Testis (tissue), 3 donors: ENCODE measurements around the gene ANKRD17. TPM values are rescaled to one million over a fixed set of nuclear protein-coding genes. Genes with fewer than 3 reads are reported as not detected.
A peak's percentile ranks its signal among the peaks of the same experiment; 100 is the strongest.

Experiments used
- DNase-seq: peaks from one replicate; pipeline ENCODE4 v3.0.0-alpha.2; 2019
- H3K27ac ChIP-seq, 2 donors: fragments of 200-600 bp; sonication (generic); one replicate each; pipeline ENCODE4 v1.5.1; 2019
- H3K27me3 ChIP-seq: fragments of 200-600 bp; sonication (generic); one replicate; pipeline ENCODE4 v1.5.1; 2019
- H3K36me3 ChIP-seq: fragments of 200-600 bp; sonication (generic); one replicate; pipeline ENCODE4 v1.5.1; 2017; ENCODE audit warnings: low read depth; ENCODE audit errors: missing control alignments
- H3K4me1 ChIP-seq: fragments of 200-600 bp; sonication (generic); one replicate; pipeline ENCODE4 v1.5.1; 2019
- H3K4me3 ChIP-seq, 2 donors: fragments of 200-600 bp; sonication (generic); one replicate each; pipeline ENCODE4 v1.5.1; 2017 to 2019
- H3K9me3 ChIP-seq: fragments of 200-600 bp; sonication (generic); one replicate; pipeline ENCODE4 v1.5.1; 2017
- POLR2A ChIP-seq: fragments of 450-650 bp; IDR thresholded peaks from one replicate; pipeline ENCODE4 v1.6.1; 2017; ENCODE audit warnings: antibody characterized with exemption, mild to moderate bottlenecking, moderate library complexity
- WGBS, 2 donors: methylation state at CpG; one replicate each; pipeline ENCODE4 v1.1.5; 2018; 5-methylcytosine and 5-hydroxymethylcytosine counted together
- intact Hi-C: fragments of 100-400 bp; cut with DNase I; formaldehyde crosslinking; loops from one replicate; pipeline ENCODE4 v1.15.1; 2023; ENCODE audit warnings: low total_unique reads
- polyA plus RNA-seq: library from polyadenylated mRNA; stranded (reverse); fragments of 350-450 nt; fragmentation: Illumina TruSeq; extraction: RNeasy Lipid Tissue Mini Kit (QIAGEN cat#74804); gene quantifications from one replicate; pipeline ENCODE4 v1.2.3, GENCODE V29; 2014; ENCODE audit warnings: low read depth, low replicate concordance; ENCODE audit not compliant: insufficient read depth
- total RNA-seq, 2 donors: library from RNA; depleted of rRNA; stranded (reverse); fragments of >200 nt; gene quantifications; one replicate each; pipeline ENCODE4 v1.2.3, GENCODE V29; 2016
- TF ChIP-seq, protein P1 (sequence below), 3 experiments: fragments of 450-650 bp in 2 of 3; fragments of 200-600 bp in 1 of 3; sonication (generic) in 1 of 3; IDR thresholded peaks; one replicate each; pipeline ENCODE4 v1.5.1; 2016 to 2019; ENCODE audit warnings: antibody characterized with exemption in 3 of 3, mild to moderate bottlenecking in 2 of 3, moderate library complexity in 1 of 3

ANKRD17 gene
- total and polyA plus RNA-seq, 3 donors from 2014 or later, result 26.9 to 78.3 (median 68.9) TPM

DNA sequence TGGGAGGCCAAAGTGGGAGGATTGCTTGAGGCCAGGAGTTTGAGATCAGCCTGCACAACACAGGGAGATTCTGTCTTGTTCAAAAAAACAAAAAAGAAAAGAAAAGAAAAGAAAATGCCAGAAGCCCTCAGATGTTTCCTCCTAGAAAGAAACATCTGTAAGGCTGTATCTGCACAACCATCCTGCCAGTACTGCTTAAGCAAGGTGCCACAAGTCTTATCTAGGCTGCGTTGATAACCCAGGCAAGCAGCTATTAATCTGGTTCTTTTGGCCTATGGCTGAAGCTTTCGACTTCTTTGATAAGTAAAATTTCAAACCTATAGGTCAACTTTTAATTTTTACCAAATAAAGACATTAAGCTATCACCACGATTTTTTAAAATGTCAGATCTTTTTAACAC, 192.2 kb downstream of the ANKRD17 start:
- Histone ChIP-seq H3K27ac (no peak overlapping the region), H3K27me3 (no peaks in the 10 kb centered on the region), H3K4me1 (peaks cover 20% of the 10 kb centered on the region), H3K4me3 (no peak overlapping the region), H3K9me3 (no peaks in the 10 kb centered on the region), H3K36me3 (no peaks in the 10 kb centered on the region)
- TF ChIP-seq POLR2A, result no peak
- TF ChIP-seq, protein P1, sequence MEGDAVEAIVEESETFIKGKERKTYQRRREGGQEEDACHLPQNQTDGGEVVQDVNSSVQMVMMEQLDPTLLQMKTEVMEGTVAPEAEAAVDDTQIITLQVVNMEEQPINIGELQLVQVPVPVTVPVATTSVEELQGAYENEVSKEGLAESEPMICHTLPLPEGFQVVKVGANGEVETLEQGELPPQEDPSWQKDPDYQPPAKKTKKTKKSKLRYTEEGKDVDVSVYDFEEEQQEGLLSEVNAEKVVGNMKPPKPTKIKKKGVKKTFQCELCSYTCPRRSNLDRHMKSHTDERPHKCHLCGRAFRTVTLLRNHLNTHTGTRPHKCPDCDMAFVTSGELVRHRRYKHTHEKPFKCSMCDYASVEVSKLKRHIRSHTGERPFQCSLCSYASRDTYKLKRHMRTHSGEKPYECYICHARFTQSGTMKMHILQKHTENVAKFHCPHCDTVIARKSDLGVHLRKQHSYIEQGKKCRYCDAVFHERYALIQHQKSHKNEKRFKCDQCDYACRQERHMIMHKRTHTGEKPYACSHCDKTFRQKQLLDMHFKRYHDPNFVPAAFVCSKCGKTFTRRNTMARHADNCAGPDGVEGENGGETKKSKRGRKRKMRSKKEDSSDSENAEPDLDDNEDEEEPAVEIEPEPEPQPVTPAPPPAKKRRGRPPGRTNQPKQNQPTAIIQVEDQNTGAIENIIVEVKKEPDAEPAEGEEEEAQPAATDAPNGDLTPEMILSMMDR (IDR thresholded peaks at IDR 0.05), result no peak
- intact Hi-C loops, result no loop called here
- no peak for DNase-seq
- WGBS, 2 donors, result 78 to 91% methylated on average over 3 of the region's 3 CpGs

DNA sequence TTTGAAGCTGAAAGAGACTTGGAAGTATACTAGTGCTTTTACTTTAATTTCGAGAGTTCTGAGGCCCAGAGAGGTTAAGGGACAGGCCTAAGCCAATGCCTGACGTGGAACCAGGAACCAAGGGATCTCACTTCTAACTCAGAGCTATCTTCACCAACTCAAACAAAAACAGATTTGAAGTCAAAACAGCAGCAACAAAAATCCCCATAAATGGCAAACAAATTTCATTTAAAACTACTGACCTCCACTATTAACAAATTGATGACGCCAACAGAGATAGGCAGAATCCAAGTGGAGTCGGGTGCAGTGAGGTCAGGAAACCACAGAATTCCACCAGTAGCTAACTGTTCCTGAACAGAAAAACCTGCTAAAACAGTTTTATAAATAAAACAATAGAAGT, 194.1 kb downstream of the ANKRD17 start:
- Histone ChIP-seq H3K27ac (no peak overlapping the region), H3K4me3 (no peak overlapping the region), H3K27me3 (no peaks in the 10 kb centered on the region), H3K36me3 (no peaks in the 10 kb centered on the region), H3K4me1 (peaks cover 20% of the 10 kb centered on the region), H3K9me3 (no peaks in the 10 kb centered on the region)
- intact Hi-C loops, result no loop called here
- DNase-seq, result no peak
- TF ChIP-seq, protein P1 (IDR thresholded peaks at IDR 0.05), result no peak
- no peak for TF ChIP-seq POLR2A
- 73 to 75% methylated on average over 4 of the region's 4 CpGs for WGBS, 2 donors

DNA sequence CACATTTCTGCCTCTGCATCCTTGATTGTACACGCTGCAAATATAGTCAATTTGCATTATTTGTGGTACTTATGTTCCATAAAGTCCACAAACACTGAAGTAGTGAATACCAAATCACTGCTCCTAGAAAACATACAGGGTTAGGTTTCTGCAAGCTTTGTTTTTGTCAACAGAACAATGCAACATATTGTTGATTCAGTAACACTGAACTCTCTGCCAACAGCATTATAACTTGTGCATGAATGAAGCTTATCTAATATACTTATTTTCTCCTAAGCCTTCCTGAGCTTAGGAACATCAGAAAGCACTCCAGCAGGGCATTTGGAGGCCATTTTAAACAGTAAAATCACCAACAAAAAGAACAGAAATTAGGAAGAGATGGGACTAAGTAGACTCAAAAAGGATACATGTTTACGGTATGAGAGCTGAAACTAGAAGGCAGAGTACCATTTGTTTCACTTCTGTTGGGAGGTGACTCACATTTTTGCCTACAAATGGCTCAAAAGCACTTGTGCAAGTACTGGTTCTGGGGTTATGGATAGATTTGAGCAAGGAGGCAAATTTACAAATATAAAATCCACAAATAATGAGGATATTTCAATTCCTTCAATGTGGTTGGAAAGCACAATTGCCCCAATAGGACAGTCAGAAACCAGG, 203.2 kb downstream of the ANKRD17 start:
- H3K27me3 ChIP-seq, result no peaks in the 10 kb centered on the region
- intact Hi-C loops, result no loop called here
- peaks cover 11% of the 10 kb centered on the region for H3K4me1 ChIP-seq
- H3K27ac ChIP-seq, result peak overlapping the region in 1 of 2 donors; percentile 48
- no peak for TF ChIP-seq POLR2A
- TF ChIP-seq, protein P1 (IDR thresholded peaks at IDR 0.05), result no peak
- no peaks in the 10 kb centered on the region for H3K36me3 ChIP-seq
- no peak overlapping the region for H3K4me3 ChIP-seq
- no peak for DNase-seq
- no peaks in the 10 kb centered on the region for H3K9me3 ChIP-seq
- WGBS, 2 donors, result 69 to 85% methylated on average over 2 of the region's 2 CpGs

DNA sequence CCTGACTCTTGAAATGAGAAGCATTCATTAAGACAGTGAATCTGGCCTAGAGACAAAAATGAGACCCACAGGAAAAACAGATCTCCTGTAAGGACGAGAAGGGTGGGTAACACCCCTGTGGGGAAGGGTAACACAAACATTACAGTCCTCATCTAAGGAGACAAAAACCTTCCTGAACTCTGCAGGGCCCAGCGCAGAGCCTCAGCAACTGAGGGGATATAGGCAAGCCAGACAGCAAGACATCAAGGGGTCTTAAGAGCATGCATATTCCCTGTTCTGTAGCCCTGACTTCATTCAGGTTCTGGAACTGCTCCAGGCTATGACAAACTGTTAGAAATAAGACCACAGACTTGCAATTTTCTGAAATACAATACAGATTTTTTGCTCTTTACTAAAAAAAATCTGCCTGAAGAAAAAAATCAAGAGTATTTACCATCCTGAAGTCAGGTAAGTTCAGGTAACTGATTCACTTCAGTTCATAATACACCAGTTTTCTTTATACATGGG, 204.6 kb downstream of the ANKRD17 start:
- intact Hi-C loops, result no loop called here
- no peaks in the 10 kb centered on the region for H3K36me3 ChIP-seq

More for the DNA sequence above, 204.6 kb downstream of the ANKRD17 start:
- Histone ChIP-seq H3K27me3 (no peaks in the 10 kb centered on the region), H3K4me3 (no peak overlapping the region), H3K4me1 (peaks cover 11% of the 10 kb centered on the region), H3K27ac (no peak overlapping the region), H3K9me3 (no peaks in the 10 kb centered on the region)
- WGBS, 2 donors, result 80 to 84% methylated on average over 2 of the region's 2 CpGs
- TF ChIP-seq POLR2A, result no peak
- TF ChIP-seq, protein P1 (IDR thresholded peaks at IDR 0.05), result no peak
- DNase-seq, result no peak
